HG03135 (cell line): Measurements from ENCODE around the gene PCDH12.
A peak's percentile ranks its signal among the peaks of the same experiment; 100 is the strongest.

Experiments used
- ATAC-seq: cut with Tn5 transposase; IDR thresholded peaks from one replicate; pipeline ENCODE4 v1.9.1; 2021; ENCODE audit warnings: mild to moderate bottlenecking, moderate library complexity; ENCODE audit not compliant: unreplicated experiment

PCDH12 gene

GRCh38 chr5:141958113-141958512, at the start of gene PCDH12:
TSS of gene PCDH12 (minus strand) at chr5:141958202. CDS start at chr5:141957851, 351 bp downstream.
- ATAC-seq: no peak

DNA sequence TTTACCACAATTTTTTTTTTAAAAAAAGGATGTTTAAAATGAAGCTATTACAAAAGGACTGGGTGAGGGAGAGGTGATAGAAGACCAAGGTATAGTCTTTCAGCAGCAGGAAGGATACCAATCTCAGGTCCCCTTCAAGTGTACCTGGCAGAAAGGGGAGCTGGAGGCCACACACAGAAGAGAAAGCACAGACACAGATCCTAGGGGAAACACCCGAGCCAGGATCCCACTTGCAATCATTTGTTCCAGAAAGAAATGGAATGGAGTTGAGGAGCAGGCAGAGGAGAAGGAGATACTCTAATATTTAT, 49.2 kb upstream of the PCDH12 start:
- no peak for ATAC-seq

GRCh38 chr5:142006363-142007236, 48.6 kb upstream of the PCDH12 start:
- no peak for ATAC-seq

DNA sequence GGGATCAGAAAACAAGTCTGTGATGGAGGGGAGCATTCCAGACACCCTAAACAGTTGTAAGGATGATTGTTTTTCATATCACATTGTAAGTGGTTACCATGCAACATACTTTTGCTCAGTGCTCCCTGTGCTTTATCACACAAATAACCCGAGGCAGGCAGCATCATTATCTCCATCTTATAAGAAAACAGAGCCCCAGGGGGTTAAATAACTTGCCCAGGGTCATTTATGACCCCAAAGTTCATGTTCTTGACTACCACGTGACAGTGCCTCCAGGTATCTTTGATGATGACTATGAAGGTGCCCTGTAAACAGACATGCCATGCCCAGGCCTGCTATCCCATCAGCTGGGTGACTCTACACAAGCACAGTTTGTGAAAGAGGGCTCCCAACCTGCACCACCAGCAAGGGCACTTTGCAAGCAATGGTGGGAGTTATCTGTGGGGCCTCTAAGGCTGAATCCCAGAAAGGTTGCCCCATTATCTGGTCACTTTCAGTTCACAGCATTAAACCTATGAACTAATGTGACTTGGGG, 45.3 kb upstream of the PCDH12 start:
- no peak for ATAC-seq

DNA sequence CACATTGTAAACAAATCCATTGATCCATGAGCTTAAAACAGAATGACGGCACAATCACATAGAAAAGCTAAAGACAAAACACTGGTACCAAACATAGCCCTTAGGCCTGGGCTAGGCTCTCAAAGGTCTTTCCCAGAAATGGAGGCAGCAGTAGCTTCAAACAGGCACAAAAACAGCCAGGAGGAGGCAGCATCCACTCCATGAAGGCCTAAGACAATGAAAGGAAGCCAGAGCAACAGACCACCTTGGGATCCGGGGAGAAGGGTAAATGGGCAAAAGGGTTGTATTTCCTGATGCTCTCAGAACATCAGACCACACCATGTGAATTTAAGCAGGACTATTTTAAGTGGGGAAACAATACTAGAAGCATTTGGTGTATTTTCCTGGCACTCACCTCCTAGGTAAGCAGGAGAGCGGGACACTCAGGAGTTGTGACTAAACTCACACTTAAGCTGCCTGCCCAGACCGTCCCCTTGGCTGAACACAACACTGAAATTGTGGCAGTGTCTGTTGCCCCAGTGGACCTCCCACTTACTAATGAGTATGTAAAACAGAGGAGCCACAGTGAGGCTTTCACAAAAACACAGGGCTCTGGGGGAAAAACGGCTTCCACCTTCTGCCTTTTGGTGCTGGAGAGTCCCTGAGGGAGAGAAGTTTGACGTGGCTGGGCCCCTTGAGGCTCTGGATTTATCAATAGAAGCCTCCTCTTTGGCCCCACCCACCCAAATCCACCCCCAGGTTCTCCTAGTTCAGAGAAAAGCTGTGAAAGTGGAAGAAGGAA, 42.9 kb upstream of the PCDH12 start:
- ATAC-seq: no peak

DNA sequence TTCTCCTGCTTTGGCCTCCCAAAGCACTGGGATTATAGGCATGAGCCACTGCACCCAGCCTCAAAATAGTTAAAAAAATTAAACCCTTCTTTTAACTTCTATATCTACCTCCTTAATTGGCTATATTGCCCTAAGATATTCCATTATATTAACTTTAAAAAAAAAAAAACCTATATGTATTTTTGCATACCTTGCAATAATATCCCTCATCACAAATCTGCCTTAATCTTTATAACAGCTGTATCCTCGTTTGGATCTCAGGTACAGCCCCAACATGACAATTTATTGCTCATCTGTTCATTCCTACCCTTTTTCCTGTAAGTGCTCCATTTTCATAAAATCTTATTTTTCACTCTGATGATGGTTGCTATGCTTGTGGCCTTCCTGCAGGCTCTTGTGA, 42.2 kb upstream of the PCDH12 start:
- no peak for ATAC-seq

DNA sequence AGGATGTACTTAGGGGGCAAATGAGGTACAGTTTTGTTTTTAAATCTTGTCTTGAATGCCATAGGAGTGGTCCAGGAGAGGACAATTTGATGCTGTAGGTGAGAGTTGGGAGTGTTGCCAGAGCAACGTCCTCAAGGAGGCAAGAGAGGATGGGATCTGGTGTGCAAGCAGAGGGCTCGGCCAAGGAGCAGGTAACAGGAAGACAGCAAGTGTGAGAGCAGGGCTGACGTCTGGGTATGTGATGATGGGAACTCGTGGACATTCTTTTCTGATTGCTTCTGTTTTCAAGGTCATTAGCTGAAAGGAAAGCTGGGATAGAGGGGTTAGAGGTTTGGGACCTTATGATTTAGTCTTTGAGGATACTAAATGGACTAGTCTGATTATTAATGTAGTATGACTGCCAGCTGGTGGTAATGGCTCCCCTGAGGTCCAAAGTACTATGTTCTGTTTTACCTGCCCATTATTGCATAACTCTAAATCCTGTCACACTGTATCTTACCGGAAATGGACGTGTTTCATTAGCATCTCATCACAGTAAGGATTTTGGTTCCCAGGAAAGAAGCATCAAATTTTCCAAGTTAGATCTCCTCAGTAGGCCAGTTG, 39.5 kb upstream of the PCDH12 start:
- ATAC-seq: no peak

DNA sequence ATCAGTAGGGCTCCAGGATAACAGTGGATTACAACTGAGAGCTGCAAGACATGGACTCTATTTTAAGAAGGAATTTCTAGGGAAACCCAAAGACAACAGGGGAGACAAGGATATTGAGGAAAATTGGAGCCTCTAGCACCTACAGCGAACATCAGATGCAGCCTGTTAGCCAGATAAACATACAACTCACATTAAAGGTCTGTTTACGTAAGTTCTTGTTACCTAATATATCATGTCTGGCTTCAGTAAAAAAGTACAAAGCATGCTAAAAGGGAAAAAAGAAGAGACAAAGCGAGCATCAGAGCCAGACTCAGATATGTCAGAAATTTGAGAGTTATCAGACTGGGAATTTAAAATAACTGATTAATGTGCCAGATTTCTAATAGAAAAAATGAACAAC, 37.7 kb upstream of the PCDH12 start:
- ATAC-seq: no peak

DNA sequence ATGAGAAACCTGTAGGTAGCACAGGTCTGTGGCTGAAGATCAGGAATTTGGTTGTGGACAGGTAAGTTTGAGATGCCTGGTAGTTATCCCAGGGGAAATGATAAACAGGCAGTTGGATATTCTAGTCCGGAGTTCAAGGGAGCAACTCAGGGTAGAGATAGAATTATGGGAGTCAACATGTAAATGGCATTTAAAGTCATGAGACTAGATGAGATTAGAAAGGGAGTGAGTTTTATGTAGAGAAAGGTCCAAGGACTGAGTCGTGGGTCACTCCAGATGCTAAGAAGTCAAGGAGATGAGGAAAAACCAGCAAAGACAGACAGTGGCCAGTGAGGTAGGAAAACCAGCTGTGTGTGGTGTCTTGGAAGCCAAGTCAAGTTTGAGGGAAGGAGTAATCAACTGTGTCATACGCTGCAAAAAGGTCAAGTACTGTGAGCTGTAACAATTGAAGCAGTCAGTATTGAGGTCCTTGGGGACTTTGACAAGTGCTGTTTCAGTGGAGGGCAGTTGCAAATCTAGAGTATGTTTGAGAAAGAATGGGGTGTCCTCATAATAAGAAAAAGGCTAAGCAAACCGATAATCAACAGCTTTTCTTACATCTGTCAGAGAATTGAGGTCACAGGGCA, 36.6 kb upstream of the PCDH12 start:
- no peak for ATAC-seq

GRCh38 chr5:141992349-141992963, 34.5 kb upstream of the PCDH12 start:
- no peak for ATAC-seq

DNA sequence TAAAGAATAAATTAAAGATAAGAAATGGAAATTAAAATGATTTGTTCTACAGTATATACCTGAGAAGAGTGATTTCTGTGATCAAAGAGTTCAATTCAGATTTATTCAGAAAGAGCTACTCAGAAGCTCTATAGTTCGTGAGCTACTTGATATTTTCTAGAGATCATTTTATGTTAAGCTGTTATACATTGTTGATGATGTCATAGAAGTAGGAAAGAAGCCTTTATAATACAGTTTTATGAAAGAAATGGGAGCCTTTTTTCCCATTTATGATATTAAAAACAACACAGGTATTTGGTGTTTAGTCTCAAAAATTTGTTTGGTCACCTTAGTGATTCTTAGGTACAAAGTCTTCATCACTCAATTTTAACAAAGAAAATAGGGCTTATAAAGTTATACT, 31.7 kb upstream of the PCDH12 start:
- no peak for ATAC-seq

DNA sequence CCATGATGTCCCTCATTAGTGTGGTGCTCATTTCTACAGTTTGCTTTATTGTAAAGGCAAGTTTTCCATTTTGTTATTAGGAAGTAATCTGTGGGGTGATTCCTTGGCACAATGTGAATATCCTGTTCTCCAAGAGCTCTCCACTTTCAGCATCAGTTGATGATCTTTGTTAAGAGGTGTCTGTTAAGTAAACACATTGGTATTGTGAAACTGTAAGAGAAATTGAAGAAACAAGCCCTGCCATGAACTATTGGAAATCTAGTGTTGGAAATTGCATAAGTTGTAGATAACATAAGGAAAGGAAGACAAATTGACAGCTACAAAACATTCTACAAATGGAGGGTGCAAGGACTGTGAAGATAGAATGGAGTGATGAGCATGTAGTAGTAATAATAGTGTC, 28.1 kb upstream of the PCDH12 start:
- no peak for ATAC-seq

DNA sequence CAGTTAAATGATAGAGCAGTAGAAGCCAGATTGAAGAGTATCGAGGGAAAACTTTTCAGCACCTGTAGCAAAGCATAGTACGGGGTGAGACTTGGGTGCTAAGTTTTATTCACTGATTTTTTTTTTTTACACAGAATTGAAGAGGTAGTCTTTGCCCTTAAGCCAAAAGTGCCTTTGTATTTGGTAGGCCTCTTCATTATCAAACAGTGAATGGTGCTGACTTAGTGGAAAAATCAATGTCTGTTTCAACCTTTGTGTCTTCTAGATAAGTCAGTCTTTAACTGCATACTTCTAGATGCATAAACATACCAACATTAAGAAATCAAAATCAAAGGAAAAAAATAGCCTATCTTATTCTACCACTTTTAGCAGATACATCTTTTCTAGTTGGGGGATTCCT, 24.6 kb upstream of the PCDH12 start:
- ATAC-seq: no peak

DNA sequence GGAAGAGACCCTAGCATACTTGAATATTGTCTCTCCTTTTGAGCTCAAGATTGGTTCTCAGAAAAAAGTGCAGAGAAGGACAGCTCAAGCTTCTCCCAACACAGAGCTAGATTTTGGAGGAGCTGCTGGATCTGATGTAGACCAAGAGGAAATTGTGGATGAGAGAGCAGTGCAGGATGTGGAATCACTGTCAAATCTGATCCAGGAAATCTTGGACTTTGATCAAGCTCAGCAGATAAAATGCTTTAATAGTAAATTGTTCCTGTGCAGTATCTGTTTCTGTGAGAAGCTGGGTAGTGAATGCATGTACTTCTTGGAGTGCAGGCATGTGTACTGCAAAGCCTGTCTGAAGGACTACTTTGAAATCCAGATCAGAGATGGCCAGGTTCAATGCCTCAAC, 20.4 kb upstream of the PCDH12 start:
- no peak for ATAC-seq

- no peak for ATAC-seq
Observed at GRCh38 chr5:141976176-141976575, 18.2 kb upstream of the PCDH12 start.

DNA sequence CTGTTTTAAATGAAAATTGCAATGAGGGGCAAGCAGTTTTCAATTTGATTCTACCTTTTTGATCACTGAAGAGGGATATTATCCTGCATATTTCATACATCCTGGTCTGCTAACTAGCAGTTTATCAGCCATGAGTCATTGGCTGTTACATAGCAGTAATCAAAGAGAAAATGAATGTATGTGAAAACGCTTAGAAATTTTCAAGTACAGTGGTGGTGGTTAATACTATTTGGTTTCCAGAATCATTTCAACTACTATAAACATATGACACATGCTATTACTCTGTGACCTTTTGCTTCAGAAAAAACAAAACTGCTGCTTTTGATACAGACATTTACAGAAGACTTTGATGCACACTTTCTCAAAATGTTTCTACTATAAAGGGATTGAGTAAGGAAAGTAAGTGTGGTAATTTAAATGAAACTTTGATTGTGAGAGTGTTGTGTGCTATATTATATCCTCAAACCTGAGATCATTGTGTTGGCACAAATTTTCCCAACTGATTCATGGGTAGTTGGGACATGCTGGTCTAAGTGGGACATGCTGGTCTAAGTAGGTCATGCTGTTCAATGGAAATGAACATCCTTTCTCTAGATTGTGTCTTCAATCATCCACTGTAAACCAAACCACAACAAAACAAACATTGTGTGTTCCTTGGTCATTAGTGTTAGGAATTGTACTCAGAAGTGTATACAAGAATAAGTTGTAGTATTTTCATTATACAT, 16.0 kb upstream of the PCDH12 start:
- no peak for ATAC-seq

DNA sequence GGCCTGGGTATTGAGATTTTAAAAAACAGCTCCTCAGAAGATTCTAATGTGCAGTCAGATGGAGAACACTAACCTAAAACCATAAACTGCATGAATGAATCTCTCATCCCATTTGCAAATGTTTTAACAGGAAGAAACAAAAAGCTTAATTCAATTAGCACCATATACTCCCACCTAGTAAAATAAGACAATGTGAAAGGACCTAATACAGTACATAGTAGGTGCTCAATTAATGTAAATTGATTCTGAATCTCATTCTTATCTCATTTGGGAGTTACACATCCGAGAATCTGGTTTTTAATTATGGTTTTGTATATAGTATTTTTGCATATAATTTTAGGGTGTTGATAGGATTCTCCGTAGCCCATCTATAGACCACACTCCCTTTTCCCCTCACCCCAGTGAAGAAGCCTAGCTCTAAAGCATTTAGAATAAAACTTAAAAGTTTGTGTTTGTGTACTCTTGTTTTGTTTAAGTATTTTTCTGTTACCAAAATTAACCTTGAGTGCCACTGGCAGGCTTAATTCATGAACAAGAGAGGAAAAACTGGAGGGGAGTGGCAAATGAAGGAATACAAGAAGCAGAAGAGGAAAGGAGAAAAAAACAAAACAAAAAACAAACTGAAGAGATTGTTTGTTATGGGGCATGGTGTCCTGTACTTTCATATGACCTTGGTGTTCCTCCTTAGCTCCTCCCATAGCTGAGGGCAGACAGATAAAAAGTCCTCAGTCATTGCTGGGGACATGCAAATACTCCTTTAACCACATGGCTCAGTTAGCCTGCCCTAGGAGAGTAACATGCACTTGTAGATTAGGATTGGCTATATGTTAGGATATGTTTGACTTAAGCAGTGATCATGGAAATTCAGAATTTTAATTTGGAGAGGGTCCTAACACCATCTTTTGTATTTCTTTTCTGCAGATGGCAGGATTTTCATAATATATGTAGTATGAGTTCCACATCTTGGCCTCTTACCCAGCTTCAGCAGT, 12.1 kb upstream of the PCDH12 start:
- peak; percentile 50 for ATAC-seq

GRCh38 chr5:141968914-141969608, 11.1 kb upstream of the PCDH12 start, which contains the start of gene RNF14:
TSS of gene RNF14 (plus strand) at chr5:141969105. CDS start at chr5:141973589, 4,484 bp downstream.
- peak; percentile 92 for ATAC-seq
